Glutamatergic neuron (in vitro differentiated cells): ENCODE measurements around the gene ADCY10. TPM values are rescaled to one million over a fixed set of nuclear protein-coding genes. Genes with fewer than 3 reads are reported as not detected.
A peak's percentile ranks its signal among the peaks of the same experiment; 100 is the strongest.

Experiments used
- DNase-seq: peaks from one replicate; pipeline ENCODE4 v3.0.0; 2022
- H3K27ac Mint-ChIP-seq: one replicate; pipeline ENCODE4 v1.8.0; 2020; ENCODE audit warnings: mild to moderate bottlenecking, mixed read lengths, inconsistent platforms; ENCODE audit not compliant: unreplicated experiment
- H3K27me3 Mint-ChIP-seq: one replicate; pipeline ENCODE4 v1.8.0; 2020; ENCODE audit warnings: mild to moderate bottlenecking, moderate library complexity, mixed read lengths, inconsistent platforms; ENCODE audit not compliant: unreplicated experiment
- H3K36me3 Mint-ChIP-seq: one replicate; pipeline ENCODE4 v1.8.0; 2020; ENCODE audit warnings: mild to moderate bottlenecking, mixed read lengths, inconsistent platforms; ENCODE audit not compliant: unreplicated experiment
- H3K4me1 Mint-ChIP-seq: one replicate; pipeline ENCODE4 v1.8.0; 2020; ENCODE audit warnings: mild to moderate bottlenecking, low read depth, mixed read lengths, inconsistent platforms; ENCODE audit not compliant: unreplicated experiment
- H3K4me3 Mint-ChIP-seq: one replicate; pipeline ENCODE4 v1.8.0; 2020; ENCODE audit warnings: mild to moderate bottlenecking, mixed read lengths, inconsistent platforms; ENCODE audit not compliant: unreplicated experiment
- H3K9me3 Mint-ChIP-seq: one replicate; pipeline ENCODE4 v1.8.0; 2020; ENCODE audit warnings: mild to moderate bottlenecking, moderate library complexity, mixed read lengths, inconsistent platforms; ENCODE audit not compliant: unreplicated experiment
- total RNA-seq: library from RNA; stranded (reverse); fragmentation: NEBNext Ultra II Directional; extraction: Animal tissue kit (Norgen Biotek cat#: 25700); gene quantifications from one replicate; pipeline ENCODE4 v1.2.1, GENCODE V29; 2021; ENCODE audit not compliant: unreplicated experiment
- TF ChIP-seq, protein P1 (sequence below): fragments of 200-600 bp; sonication (generic); IDR thresholded peaks from one replicate; pipeline ENCODE4 v1.5.0; 2021; ENCODE audit not compliant: partially characterized antibody, unreplicated experiment

The ADCY10 gene
- total RNA-seq, 1 donor from 2014 or later, result 0.07 TPM

DNA sequence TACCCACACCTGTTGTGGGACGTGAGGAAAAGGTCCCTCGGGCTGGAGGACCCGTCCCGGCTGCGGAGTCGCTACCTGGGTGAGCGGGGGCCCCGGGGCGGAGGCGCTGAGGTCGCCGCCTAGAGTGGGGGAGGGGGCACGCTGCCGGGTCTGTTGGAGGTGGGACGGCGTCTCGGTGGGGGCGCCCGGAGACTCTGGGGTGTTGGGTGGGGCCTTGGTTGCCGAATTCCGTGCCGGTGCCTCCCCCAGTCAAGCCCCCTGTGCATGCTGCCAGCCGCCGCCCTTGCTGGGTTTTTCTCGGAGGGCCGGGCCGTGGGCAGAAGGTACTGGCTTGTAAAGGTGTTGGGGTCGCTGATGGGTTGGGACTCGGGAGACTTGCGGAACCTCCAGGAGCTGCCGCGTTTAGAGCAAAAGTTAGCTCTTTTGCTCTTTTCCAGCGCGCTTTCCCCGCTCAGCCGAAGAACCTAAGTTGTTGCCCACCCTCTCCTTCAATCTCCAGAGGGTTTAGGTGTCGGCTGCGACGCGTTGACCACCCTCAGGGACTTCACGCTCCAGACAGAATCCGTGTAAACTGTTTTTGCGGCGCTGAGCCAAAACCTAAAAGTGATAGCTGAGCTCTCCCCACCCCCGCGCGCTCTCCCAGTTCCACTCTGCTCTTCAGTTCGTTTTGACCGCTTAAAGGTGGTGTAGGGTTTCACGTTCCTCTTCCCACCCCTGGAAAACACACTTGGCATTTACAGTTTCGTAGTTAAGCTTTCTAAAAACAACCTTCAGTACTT, 23.2 kb upstream of the ADCY10 start, which contains the start of gene MPC2:
MPC2 (minus strand) TSS at position 143 of the 779 bp plus-strand sequence. CDS start 1,231 bp downstream, outside the sequence.
- TF ChIP-seq, protein P1, sequence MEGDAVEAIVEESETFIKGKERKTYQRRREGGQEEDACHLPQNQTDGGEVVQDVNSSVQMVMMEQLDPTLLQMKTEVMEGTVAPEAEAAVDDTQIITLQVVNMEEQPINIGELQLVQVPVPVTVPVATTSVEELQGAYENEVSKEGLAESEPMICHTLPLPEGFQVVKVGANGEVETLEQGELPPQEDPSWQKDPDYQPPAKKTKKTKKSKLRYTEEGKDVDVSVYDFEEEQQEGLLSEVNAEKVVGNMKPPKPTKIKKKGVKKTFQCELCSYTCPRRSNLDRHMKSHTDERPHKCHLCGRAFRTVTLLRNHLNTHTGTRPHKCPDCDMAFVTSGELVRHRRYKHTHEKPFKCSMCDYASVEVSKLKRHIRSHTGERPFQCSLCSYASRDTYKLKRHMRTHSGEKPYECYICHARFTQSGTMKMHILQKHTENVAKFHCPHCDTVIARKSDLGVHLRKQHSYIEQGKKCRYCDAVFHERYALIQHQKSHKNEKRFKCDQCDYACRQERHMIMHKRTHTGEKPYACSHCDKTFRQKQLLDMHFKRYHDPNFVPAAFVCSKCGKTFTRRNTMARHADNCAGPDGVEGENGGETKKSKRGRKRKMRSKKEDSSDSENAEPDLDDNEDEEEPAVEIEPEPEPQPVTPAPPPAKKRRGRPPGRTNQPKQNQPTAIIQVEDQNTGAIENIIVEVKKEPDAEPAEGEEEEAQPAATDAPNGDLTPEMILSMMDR, result no peak
- Mint-ChIP-seq H3K27me3 (peaks cover 14% of the 10 kb centered on the region), H3K36me3 (peaks cover 3% of the 10 kb centered on the region), H3K4me3 (peak within 1 kb of the TSS; percentile 100), H3K27ac (peak within 1 kb of the TSS; percentile 100), H3K9me3 (peaks cover 17% of the 10 kb centered on the region), H3K4me1 (peaks cover 12% of the 10 kb centered on the region)
- peak; percentile 42 for DNase-seq

DNA sequence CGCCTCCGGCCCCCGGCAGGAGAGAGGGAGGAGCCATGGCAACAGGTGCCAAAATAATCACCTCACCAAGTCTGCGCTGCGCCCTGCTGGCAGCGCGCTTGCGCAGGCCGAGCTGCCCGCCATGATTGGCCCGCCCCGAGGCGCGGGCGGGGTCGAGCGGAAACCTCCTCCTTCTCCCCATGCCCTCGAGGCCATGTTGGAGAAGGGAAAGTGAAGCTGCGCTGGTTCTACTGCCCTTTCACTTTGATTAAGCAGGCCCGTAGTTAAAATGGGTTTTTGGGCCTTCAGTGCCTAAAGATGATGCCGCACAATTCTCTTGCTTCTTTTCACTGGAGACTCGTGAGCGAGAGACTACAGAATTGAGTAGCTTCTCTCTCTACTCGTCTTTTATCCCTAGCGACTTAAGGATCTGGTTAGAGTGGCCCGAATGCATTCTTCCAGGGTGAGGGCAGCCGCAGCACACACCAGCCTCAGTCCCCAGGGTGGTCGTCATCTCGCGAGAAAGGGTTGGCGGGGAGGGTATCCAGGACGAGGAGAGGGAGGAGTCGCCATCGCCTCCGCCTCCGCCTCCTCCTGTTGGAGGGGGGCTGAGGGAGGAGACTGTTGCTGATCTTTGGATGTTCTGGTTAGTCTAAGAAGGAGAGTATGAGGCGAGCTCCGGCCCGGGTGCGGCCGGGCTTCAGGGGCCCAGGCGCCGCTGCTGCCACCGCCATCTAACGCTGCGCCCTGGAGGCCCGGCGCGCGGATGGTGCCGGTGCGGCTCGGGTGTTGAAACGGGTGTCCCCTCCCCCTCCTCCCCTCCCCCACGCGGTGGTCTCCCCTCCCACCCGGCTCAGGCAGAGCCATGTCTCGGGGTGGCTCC, 22.4 kb upstream of the ADCY10 start, which contains the start of gene DCAF6:
DCAF6 (plus strand) TSS at position 616 of the 862 bp plus-strand sequence; CDS start at position 845, 229 bp downstream.
- Mint-ChIP-seq H3K27ac (peak within 1 kb of the TSS; percentile 100), H3K36me3 (peaks cover 3% of the 10 kb centered on the region), H3K4me3 (peak within 1 kb of the TSS; percentile 100), H3K9me3 (peaks cover 17% of the 10 kb centered on the region), H3K4me1 (peaks cover 12% of the 10 kb centered on the region), H3K27me3 (peaks cover 14% of the 10 kb centered on the region)
- TF ChIP-seq, protein P1, result no peak
- peak; percentile 99 for DNase-seq

DNA sequence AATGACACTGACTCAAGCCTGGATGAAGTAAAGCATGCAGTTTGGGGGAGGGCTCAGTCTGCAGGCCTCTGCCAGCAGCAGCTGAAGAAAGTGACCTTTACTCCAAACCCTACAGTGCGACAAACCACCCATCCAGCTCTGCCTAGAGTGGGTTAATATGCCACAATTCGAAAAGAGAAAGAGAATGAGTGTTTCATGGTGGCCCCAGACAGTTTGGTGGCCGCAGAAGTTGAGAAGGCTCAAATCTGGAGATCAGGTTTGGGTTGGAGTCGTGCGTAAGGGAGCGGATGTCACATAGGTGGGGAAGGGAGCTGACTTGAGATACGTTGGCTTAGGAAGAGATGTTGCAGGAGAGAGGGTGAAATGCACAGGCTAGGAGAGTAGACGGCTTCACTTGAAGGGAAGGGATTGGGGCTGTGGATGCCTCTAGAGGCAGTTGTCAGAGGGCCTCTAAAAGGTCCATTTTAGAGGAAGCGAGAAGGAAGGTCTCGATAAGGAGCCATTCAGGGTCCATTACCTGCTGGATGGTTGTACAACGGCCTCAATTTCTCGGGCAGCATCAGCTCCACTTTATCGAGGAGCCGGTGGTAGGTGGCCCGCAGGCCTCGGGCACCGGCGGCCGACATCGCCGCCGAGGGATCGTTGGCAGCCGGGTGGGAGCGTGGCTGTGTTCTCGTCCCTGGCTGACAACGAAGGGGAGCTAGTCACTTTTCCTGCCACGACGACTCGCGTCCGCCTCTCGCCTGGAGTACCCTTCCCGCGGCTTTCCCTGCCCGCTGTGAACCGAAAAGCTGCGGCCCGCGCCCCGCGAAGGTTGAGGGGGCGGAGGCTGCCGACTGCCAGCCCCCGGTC, 21.5 kb upstream of the ADCY10 start:
- Mint-ChIP-seq H3K4me3 (peak overlapping the region; percentile 100), H3K27me3 (peaks cover 14% of the 10 kb centered on the region)
- TF ChIP-seq, protein P1, result no peak

DNA sequence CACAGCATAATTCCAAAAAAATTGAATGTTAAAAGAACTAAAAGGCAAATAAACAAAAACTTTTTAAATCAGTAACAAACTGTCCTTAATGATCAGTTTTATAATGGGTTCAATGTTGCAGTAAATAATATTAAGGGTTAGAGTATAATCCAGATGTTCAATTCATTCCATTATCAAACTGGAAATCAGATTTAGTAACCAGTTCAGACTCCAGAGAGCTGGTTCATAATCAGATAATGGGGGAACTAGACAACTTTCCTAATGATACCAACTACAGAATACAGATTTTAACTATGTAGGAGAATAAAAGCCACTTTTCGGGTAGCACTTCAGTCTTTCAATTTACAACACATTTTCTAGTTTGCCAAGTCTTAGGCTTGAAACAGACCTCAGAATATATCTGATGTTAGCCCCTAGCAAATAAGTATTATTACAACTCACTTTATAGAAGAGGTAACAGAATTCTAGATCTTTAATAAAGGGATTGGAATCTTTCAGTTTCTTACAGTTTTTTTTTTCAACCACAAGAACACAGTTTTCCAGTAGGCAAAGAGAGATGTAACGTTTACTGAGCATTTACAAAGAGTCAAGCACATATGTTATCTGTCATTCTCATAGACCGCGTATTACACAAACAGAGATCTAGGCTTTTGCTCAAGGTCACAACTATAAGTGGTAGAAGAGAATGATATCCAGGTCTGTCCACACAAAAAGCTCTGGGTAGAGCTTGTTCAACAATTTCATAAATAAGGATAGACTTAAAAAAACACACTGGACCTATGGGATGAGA, 20.7 kb upstream of the ADCY10 start:
- peaks cover 14% of the 10 kb centered on the region for H3K27me3 Mint-ChIP-seq
- peak overlapping the region; percentile 98 for H3K27ac Mint-ChIP-seq
- H3K4me1 Mint-ChIP-seq, result peaks cover 12% of the 10 kb centered on the region

More for the DNA sequence above, 21.5 kb upstream of the ADCY10 start:
- H3K4me1 Mint-ChIP-seq, result peaks cover 12% of the 10 kb centered on the region
- H3K27ac Mint-ChIP-seq, result peak overlapping the region; percentile 98
- H3K9me3 Mint-ChIP-seq, result peaks cover 17% of the 10 kb centered on the region
- peaks cover 3% of the 10 kb centered on the region for H3K36me3 Mint-ChIP-seq
- no peak for DNase-seq

More for the DNA sequence above, 20.7 kb upstream of the ADCY10 start:
- H3K36me3 Mint-ChIP-seq, result peaks cover 3% of the 10 kb centered on the region
- DNase-seq, result no peak
- peak overlapping the region; percentile 100 for H3K4me3 Mint-ChIP-seq
- H3K9me3 Mint-ChIP-seq, result peaks cover 17% of the 10 kb centered on the region
- TF ChIP-seq, protein P1, result no peak
